GM10847 (cell line): ENCODE data around the gene TRAPPC3.

Source experiments
- POLR2A ChIP-seq: IDR thresholded peaks from 2 replicates; pipeline ENCODE4 v1.6.1; 2011; ENCODE audit not compliant: insufficient read length; ENCODE audit errors: extremely low read depth

TRAPPC3 gene

DNA sequence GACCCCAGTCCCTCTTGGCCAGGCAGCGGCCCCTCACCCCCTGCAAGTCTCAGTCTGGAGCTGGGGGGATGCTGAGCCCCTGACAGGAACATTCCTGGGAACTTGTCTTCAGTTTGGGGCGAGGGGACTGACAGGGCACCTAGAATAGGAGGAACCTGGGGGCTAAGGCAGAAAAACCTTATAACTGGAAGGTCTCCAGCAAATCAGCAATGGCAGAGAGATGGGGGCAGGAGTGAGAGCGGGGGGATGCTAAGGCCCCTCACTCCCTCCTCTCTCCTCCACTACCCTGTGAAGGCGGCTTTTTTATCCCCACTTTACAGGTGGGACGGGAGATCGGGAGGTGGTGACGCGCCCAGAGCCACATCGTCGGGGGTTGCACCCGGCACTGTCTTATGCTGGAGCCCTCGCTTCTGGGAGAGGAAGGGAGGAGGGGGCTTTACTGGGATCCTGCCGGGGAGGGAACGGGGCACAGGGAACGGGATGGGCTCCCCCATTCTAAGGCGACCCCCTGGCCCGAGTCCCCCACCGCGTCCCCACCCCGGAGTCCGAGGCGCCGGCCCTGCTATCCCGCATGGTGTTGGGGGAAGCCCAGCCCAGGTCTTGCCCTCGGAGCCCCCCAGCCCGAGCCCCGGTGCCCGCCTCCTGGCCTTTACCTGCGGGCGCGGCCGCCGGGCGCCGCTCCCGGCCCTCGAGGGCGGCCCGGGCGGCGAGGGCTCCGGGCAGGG is 24.7 kb downstream of the TRAPPC3 start:
- no peak for TF ChIP-seq POLR2A

DNA sequence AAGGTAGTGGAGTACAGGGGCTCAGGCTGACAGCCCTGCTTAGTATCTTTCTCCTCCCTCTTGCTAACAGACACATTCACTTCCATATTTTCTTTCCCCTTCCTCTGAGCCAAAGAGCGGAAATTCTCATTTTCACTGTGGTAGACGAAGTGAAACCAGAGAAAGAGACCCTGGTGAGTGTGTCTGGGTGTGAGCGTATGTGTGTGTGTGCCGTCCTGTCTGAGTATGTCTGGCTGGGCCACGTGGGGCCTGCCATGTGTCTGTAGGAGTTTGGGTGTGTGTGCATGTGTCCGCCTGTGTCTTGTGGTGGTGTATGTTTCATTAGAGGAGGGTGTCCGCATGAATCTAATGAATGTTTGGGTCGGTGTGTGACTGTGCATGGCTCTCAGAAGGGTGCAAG is 25.9 kb downstream of the TRAPPC3 start:
- TF ChIP-seq POLR2A = no peak

DNA sequence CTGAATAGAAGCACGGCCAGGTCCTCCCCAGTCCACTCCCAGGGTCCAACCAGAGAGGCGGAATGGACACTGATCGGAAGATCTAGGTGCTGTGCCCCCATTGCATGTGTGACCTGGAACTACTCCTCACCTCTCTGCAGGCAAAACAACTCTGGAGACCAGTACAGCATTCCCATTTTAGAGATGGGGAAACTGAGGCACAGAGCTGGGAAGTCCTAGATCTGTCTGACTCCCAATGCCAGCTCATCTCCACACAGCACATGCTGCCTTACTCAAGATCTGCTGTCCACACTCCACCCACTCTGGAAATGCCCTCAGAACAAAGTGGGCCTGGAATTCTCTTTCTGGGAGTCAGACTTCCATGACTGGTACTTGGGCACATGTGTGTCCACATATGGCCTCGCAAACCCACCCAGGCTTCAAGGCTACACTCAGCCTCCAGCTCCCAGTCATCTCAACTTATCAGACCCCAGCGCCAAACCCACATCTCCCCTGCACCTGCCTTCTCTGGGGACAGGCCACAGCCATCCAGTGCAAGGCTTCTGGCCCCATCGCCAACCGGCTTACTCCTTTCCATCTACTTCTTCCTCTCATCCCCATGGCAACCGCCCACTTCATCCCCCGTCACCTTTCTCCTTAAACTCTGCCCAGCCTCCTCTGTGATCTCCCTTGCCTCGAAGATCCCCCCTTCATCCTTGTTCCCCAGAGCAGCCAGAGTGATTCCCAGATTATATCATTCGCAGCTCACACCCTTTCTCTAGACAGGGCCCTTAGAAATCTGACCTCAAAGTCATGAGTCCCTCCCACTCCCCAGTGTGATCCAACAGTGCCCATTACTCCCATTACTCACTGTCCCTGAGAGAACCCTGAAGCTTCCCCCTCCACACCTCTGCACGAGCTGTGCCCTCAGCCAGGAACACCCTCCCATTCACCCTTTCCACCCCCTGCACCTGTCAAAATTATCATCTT is 26.9 kb downstream of the TRAPPC3 start:
- no peak for TF ChIP-seq POLR2A

DNA sequence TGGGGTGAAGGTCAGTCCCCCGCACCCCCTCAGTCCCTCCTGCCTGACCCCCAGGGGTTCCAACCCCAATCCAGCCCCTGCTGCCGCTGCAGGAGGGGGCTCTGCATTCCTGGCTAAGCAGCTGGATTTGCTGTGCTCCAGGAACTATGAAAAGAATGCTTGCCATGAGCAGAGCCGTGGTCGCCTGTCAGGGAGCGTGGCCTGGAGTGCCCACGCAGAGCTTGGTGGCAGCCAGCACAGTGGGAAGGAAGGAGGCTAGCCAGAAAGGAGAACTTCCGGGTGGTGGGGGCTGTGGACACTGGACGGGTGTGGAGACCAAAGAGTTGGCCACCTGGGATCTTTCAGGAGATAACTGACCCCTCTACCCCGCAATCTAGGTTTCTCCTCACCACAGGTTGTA is 29.8 kb downstream of the TRAPPC3 start:
- no peak for TF ChIP-seq POLR2A

DNA sequence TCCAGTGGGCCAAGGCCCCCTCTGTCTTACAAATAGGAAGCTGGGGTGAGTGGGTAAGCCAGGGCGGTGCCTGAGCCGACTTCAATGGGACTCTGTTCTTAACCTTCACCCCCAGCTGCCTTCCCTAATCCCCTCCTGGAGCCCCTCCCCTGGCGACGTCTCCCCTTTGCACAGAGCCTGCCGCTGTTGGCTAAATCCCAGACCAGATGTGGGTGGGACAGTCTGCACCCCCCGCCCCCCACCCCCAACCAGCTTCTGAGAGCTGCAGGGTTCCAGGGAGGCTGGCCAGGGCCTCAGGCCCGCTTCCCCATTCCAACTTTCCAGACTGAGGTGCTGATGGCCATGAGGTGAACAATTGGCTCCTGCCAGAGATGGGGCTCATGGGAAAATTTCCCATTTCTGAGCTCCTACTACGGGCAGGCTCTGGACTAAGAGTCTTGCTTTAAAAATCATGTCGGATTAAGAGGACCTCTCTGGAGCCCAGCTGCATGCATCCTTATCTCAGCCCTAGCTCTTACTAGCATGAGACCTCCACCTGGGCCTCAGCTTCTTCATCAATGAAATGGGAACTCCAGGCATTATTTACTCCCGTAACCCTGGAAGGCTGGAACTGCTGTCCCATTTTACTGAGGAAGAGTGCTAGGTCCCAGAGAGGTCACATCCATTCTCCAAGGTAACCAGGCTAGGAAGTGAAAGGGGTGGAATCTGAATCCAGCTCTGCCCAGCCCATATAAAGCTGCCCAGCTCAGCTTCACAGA is 30.7 kb downstream of the TRAPPC3 start:
- no peak for TF ChIP-seq POLR2A

DNA sequence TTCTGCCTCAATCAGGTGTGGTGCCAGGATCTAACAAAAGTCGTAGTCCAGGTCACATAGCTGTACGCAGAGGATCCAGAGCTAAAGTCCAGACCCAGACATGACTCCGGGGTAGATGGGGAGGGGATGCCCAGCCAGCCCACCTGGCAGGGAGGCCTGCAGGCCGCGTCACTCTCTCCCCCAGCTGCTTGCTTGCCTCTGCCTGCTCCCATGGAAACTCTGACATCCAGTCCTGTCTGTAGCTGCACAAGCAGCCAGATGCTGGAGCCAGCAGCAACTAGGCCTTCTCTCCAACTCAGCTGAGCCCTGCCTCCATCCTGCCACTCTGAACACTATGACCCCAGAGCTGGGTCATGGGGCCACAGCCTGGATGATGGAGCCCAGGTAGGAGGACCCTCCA is 32.4 kb downstream of the TRAPPC3 start:
- no peak for TF ChIP-seq POLR2A

DNA sequence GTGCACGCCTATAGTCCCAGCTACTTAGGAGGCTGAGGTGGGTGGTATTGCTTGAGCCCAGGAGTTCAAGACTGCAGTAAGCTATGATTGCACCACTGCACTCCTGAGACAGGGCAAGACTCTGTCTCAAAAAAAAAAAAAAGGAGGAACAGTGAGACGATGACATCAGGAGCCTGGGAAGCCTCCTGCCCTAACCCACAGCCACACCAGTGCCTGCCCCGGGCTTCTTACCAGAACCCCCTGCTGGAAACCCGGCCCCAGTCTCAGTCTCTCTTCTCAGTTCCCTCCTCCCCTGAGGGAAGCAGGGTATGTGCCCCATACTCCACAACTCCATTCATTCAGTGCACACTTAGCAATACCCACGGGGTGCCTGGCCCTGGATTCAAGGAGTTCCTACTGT is 33.4 kb downstream of the TRAPPC3 start:
- no peak for TF ChIP-seq POLR2A

DNA sequence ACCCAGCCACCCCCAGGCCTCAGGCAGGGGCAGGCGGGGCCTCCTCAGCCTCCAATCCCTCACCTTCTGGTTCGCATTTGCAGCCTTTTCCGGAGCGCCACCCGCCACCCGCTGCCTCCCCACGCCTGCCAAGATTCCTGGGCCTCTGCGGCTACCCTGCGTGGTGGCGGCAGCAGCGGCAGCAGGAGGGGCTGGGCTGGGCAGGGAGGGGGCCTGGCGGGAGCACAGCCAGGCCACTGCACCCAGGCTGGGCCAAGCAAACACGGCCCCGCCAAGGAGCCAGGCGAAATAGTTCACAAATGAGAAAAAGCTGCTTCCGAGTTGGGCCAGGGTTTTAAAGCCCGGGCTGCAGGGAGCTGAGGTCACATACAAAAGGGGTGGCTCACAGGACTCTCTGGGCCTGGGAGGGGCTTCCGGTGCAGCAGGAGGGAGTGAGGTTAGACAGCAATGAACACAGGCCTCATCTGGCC is 34.1 kb downstream of the TRAPPC3 start:
- TF ChIP-seq POLR2A = no peak

DNA sequence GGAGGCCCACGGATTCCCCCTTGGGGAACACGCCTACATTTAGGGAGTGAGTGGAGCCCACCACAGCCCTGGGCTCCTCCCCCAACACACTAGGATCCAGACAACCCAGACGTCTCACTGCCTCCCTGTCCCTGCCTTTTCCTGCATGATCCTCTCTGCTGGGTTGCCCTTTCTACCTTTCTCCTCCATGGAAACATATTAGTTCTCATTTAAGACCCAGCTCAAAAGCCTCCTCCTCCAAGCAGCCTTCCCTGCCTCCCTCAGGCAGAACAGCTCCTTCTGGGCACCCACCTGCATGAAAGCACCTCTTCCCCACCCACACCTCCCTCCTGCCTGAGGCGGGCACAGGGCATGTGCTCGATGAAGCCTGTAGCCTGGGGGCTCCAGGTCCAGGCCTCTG is 34.9 kb downstream of the TRAPPC3 start:
- TF ChIP-seq POLR2A = no peak

DNA sequence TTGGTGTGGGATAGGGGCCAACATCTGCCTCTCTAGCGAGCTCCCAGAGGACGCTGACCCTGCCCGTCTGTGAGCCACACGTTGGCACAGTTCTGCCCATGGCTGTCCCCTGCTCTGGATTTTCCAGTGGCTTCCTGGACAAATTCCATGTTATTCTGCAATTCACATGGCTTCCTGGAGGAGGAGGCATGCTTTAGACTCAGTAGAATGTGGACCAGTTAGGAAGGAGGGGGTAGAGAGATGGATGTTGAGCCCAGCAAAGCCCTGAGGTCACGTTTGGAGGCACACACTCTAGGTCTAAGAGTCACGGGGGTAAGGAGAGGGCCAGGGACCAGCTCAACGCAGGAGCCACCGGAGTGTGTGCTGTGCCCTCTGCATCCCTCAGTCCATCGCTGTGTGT is 36.5 kb downstream of the TRAPPC3 start:
- TF ChIP-seq POLR2A = no peak

DNA sequence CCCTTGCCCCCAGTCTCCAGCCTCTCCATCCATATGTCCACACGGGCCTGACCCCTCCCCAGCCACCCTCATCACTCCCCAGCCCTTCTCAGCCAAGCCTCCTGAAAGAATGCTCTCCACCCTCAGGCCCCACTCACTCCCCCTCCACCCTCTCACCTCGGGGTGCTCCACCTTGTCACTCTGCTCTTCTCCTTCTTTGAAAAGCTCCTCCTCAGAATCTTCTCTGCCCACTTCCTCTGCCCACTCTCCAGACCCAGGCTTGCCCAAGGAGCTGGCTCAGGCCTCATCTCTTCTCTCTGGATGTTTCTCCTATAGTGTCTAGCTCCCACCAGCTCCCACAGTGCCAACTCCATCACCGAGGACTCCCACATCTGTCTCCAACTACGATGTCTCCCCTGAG is 38.1 kb downstream of the TRAPPC3 start:
- TF ChIP-seq POLR2A = no peak

DNA sequence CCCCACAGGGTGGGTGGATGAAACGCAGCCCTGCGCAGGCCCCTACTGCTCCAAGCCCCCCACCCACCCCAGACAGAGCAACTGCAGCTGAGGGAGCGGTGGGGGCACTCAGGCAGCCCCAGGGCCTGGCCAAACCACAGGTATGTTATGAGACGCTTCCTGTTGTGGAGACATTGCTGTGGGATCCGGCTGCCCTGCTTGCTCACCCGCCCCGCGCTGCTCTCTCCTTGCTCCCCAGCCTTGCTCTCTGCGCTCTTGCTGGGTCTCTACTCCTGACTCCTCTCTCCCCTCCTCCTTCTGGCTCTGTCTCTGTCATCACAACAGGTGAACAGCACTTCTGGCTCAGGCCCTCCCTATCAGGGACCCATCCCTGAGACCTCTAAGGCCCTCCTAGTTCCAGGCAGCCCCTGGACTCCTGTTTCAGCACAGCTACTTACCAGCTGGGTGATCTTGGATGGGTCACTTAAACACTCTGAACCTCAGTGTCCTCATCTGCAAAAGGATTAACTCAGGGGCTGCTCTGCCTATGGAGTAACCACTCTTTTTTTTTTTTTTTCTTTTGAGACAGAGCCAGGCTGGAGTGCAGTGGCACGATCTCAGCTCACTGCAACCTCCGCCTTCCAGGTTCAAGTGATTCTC is 40.1 kb downstream of the TRAPPC3 start:
- no peak for TF ChIP-seq POLR2A

DNA sequence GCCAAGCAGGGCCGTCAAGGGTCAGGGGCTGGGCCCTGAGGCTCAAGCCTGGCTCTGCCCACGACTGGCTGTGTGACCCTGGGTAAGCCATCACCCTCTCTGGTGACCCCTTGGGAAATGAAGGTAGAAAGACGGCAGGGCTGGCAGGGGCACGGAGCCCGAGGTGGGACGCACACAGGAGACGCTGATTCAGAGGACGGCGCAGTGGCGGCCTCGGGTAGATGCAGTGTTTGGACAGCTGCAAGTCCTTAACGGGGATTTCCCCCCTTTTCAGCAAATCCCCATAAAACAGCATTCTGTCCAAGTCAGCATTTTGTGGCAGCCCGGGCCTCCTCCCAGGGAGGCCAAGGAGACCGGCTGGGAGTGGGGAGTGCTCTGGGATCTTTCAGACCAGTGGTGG is 41.0 kb downstream of the TRAPPC3 start:
- TF ChIP-seq POLR2A = no peak

DNA sequence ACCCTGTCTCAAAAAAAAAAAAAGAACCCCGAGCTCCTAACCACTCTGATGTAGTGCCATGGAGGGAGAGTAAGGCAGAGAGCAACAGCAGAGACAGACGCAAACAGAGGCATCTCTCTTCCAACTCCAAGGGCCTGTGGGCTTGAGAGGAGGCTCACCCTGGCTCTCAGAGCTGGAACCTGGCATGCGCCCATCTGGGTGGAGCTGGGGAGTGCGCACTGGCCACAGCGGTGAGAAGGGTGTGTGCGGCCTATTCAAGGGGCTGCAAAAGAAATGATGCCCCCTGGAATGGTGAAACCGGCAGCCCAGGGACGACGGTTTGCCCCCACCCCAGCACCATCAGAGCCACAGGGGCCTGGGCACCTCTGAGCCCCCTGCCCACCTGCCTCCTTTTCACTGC is 41.9 kb downstream of the TRAPPC3 start:
- TF ChIP-seq POLR2A = no peak

DNA sequence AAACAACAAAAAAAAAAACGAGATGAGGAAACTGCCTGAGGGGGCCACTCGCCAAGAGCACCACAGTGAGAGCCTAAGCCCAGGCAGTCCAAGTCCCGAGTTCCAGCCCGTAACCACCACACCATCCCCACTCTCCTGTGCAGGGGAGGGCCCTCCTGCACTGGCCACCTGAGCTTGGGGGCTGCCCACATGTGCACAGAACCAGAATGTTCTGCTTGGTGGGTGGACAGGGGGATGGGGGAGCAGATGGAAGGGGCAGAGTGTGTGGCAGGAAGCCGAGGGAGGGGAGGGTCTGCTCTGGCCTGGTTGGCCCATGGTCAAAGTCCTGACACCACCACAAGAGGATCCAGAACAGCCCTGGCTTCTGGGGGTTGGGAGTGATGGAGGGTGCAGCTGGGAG is 43.0 kb downstream of the TRAPPC3 start:
- TF ChIP-seq POLR2A = no peak

DNA sequence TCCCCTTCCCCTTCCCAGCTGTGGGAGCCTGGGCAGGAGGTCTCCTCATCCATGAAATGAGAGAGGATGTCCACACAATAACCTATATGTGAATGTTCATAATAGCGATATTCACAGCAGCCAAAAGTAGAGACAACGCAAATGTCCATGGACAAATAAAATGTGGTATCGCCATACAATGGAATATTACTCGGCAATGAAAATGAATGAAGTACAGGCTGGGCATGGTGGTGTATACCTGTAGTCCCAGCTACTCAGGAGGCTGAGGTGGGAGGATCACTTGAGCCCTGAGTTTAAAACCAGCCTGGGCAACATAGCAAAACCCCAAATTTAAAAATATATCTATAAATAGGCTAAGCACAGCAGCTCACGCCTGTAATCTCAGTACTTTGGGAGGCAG is 47.7 kb downstream of the TRAPPC3 start:
- no peak for TF ChIP-seq POLR2A

DNA sequence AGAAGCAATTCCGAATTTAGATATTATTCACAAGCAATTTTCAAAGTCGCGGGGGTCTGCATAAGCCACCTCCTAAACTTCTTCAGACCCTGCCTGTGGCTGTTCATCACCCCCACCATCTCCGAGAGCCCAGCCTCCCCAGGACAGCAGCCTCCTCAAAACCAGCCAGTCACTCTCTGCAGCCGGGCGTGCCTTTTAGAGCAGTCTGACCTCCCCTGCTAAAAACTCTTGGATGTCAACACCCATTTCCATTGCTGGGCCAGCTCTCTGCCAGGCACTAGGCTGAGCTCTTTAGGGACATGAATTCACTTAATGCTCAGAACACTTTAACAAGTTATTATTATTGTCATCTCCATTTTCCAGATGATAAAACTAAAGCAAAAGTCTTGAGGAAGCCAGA is 48.9 kb downstream of the TRAPPC3 start:
- no peak for TF ChIP-seq POLR2A
